D721Med (cell line): ENCODE measurements around the gene HCAR2.

Experiments
- DNase-seq: peaks from one replicate; pipeline ENCODE4 v3.0.0; 2011; ENCODE audit warnings: low spot score; ENCODE audit not compliant: insufficient read length
- FAIRE-seq: peaks from 2 replicates; lab custom pipeline; 2011; peaks lifted over from hg19 to GRCh38; lab: Jason Lieb, UNC
- TF ChIP-seq, protein P1 (sequence below): IDR thresholded peaks from 2 replicates; pipeline ENCODE4 v1.5.1; 2012; ENCODE audit warnings: mild to moderate bottlenecking, control low read depth; ENCODE audit not compliant: insufficient read depth; ENCODE audit errors: missing control alignments

Gene HCAR2

DNA sequence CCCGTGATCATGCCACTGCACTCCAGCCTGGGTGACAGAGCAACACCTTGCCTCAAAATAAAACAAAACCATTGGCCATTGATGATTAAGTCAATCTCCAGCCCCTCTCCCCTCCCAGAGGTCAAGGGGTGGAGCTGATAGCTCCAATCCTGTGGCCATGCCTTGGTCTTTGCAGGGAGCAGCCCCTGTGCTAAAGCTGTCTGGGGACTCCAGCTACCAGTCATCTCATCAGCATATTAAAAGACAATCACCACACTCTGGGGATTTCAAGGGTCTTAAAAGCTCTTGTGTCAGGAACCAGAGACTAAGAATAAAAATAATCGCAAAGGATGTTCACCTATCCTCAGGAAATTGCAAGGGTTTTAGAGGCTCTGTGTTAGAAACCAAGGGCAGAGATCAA lies 30.6 kb downstream of the HCAR2 start:
- FAIRE-seq: no peak
- no peak for DNase-seq

DNA sequence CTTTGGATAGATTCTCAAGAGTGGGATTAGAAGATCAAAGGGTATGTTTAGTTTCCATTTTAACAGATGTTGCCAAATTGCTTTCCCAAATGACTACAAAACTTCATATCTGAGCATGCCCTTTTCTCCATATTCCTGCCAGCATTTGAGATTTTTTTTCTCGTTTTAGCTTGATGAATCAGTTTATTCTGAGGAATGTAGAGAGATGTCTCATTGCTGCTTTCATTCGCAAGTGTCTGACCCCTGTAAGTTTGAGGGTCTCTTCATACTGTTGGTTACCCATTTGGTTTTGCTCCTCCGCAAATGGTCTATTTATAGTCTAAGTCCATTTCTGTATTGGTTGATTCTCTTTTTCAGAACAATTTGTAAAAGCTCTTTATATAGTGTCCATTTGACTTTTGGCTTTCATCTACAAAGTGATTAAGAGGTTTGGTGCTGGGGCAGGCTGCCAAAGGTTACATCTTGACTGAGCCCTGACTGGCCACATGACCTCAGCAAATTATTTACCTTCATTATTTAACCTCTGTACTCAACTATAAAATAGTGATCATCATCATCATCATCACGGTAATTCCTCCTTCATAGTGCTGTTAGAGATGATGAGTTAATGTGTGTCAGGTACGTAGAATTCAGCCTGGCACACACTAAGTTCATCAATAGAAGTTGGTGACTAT lies 33.6 kb downstream of the HCAR2 start:
- no peak for FAIRE-seq
- no peak for DNase-seq

More for the DNA sequence above, 30.6 kb downstream of the HCAR2 start:
- TF ChIP-seq, protein P1, sequence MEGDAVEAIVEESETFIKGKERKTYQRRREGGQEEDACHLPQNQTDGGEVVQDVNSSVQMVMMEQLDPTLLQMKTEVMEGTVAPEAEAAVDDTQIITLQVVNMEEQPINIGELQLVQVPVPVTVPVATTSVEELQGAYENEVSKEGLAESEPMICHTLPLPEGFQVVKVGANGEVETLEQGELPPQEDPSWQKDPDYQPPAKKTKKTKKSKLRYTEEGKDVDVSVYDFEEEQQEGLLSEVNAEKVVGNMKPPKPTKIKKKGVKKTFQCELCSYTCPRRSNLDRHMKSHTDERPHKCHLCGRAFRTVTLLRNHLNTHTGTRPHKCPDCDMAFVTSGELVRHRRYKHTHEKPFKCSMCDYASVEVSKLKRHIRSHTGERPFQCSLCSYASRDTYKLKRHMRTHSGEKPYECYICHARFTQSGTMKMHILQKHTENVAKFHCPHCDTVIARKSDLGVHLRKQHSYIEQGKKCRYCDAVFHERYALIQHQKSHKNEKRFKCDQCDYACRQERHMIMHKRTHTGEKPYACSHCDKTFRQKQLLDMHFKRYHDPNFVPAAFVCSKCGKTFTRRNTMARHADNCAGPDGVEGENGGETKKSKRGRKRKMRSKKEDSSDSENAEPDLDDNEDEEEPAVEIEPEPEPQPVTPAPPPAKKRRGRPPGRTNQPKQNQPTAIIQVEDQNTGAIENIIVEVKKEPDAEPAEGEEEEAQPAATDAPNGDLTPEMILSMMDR: no peak

DNA sequence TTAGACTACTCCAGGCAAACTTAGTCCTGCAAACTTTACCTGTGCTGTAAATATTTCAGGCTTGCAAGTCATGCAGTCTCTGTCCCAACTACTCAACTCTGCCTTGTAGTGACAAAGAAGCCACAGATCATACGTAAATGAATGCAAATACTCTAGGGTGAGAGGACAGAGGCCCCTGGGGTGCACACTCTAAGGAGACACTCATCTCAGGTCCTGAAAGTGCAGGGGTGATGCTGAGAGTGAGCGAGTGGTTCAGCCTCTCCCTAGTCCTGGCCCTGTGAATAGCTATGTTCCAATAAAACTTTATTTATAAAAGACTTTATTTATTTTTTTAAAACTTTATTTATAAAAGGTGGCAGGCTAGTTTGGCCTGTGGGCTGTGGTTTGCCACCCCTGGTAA lies 34.9 kb downstream of the HCAR2 start:
- TF ChIP-seq, protein P1: no peak
- no peak for FAIRE-seq
- DNase-seq: no peak

More for the DNA sequence above, 33.6 kb downstream of the HCAR2 start:
- TF ChIP-seq, protein P1: no peak

DNA sequence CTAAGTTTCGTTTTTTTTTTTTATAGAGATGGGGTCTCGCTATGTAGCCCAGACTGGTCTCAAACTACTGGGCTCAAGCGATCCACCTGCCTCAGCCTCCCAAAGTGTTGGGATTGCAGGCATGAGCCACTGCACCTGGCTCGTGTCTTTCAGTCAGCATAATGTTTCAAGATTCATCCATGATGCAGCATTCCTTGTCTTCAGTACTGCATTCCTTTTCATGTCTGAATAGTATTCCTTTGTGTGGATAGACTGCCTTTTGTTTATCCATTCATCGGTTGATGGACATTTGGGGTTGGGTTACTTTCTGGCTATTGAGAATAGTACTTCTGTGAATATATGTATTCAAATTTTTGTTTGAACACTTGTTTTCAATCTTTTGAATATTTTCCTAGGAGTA lies 37.4 kb downstream of the HCAR2 start:
- FAIRE-seq (no peak), DNase-seq (no peak)
- TF ChIP-seq, protein P1: no peak

DNA sequence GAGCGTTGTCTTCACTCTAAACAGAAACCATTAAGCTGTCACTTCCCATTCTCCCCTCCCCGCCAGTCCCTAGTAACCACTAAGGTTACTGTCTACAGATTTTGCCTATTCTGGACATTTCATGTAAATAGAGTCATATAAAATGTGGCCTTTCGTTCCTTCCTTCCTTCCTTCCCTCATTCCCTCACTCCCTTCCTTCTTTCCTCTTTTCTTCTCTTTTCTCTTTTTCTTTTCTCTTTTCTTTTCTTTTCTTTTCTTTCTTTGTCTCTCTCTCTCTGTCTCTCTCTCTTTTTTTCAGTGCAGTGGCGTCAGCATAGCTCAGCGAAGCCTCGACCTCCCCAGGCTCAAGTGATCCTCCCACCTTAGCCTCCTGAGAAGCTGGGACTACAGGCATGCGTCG lies 37.8 kb downstream of the HCAR2 start:
- no peak for FAIRE-seq

DNA sequence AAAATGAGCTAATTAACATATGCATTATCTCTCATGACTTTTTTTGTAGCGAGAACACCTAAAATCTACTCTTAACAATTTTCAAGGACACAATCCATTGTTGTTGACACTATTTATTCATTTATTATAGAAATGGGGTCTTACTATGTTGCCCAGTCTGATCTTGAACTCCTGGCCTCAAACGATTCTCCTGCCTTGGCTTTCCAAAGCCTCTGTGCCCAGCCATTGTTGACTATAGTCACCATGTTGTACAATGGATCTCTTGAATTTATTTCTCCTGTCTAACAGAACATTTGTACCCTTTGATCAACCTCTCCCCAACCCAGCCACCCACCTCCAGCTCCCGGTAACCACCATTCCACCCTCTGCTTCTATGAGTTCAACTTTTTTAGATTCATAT lies 41.2 kb downstream of the HCAR2 start:
- TF ChIP-seq, protein P1: no peak
- DNase-seq (no peak), FAIRE-seq (no peak)

More for the DNA sequence above, 37.8 kb downstream of the HCAR2 start:
- no peak for DNase-seq
- TF ChIP-seq, protein P1: no peak

DNA sequence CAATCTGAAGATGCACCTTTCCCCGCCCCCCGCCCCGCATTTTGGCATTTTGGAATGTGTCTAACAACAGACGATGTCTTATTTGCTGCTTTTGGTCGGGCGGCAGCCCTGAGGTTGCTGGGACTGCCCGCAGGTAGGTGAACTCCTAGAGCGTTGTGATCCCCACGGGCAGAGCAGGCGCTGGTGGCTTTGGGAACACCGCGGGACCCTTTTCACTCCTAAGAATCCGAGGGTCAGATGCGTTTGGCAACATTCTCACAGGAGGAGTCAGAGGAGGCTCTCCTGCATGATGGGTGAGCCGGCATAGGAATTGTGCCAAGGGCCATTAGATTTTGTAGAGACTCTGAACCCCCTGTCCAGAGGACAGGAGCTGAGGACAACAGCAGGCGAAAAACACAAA lies 41.9 kb downstream of the HCAR2 start:
- TF ChIP-seq, protein P1: no peak
- DNase-seq (no peak), FAIRE-seq (no peak)
